ENCODE measurements around the gene CCND1. TPM values are rescaled to one million over a fixed set of nuclear protein-coding genes. Genes with fewer than 3 reads are reported as not detected.
A peak's percentile ranks its signal among the peaks of the same experiment; 100 is the strongest.

Gene CCND1
- total RNA-seq, 1 donor from 2014 or later, result 85.0 TPM

- Mint-ChIP-seq H3K9me3 (peaks cover 6% of the 10 kb centered on the region), H3K27me3 (ENCODE audit: insufficient read depth, low read depth) (peaks cover 6% of the 10 kb centered on the region), H3K4me3 (peak overlapping the region; percentile 74), H3K27ac (peak overlapping the region; percentile 95), H3K4me1 (peaks cover 51% of the 10 kb centered on the region), H3K36me3 (peaks cover 1% of the 10 kb centered on the region)
- no peak for TF ChIP-seq CTCF (IDR thresholded peaks at IDR 0.05)
- TF ChIP-seq EZH2phosphoT487 (IDR thresholded peaks at IDR 0.05), result no peak
- no peak for TF ChIP-seq EZH2 (IDR thresholded peaks at IDR 0.05)
- H3K9ac ChIP-seq, result no peak overlapping the region
- H3F3A ChIP-seq (ENCODE audit: low read depth), result peaks cover 4% of the 10 kb centered on the region
- no peaks in the 10 kb centered on the region for H3K9me3 ChIP-seq (ENCODE audit: low read depth)
- peak overlapping the region; percentile 53 for H3K4me2 ChIP-seq
- no peak overlapping the region for H3K4me3 ChIP-seq
- H2AFZ ChIP-seq (replicated peaks), result peak overlapping the region; percentile 38
- peak; percentile 37 for DNase-seq (ENCODE audit: low spot score)
- no peaks in the 10 kb centered on the region for H3K79me2 ChIP-seq (ENCODE audit: low read depth)
- no peaks in the 10 kb centered on the region for H3K36me3 ChIP-seq
- H3K27me3 ChIP-seq, result no peaks in the 10 kb centered on the region
- no peaks in the 10 kb centered on the region for H4K20me1 ChIP-seq (ENCODE audit: low read depth)
- peaks cover 24% of the 10 kb centered on the region for H3K4me1 ChIP-seq
- H3K27ac ChIP-seq, result no peak overlapping the region
Observed at GRCh38 chr11:69603111-69603836, 37.7 kb upstream of the CCND1 start.

- Mint-ChIP-seq H3K36me3 (peaks cover 5% of the 10 kb centered on the region), H3K27ac (peak overlapping the region; percentile 95), H3K4me3 (peak overlapping the region; percentile 74), H3K27me3 (ENCODE audit: insufficient read depth, low read depth) (peaks cover 6% of the 10 kb centered on the region), H3K9me3 (peaks cover 10% of the 10 kb centered on the region), H3K4me1 (peaks cover 51% of the 10 kb centered on the region)
- Histone ChIP-seq H3K27me3 (no peaks in the 10 kb centered on the region), H3K27ac (no peak overlapping the region), H3K9ac (no peak overlapping the region), H4K20me1 (ENCODE audit: low read depth) (no peaks in the 10 kb centered on the region), H3K4me1 (peaks cover 23% of the 10 kb centered on the region), H3K79me2 (ENCODE audit: low read depth) (no peaks in the 10 kb centered on the region), H2AFZ (replicated peaks) (no peak overlapping the region), H3K9me3 (ENCODE audit: low read depth) (no peaks in the 10 kb centered on the region), H3K4me3 (no peak overlapping the region), H3F3A (ENCODE audit: low read depth) (peaks cover 4% of the 10 kb centered on the region), H3K36me3 (no peaks in the 10 kb centered on the region), H3K4me2 (peak overlapping the region; percentile 53)
- no peak for TF ChIP-seq EZH2phosphoT487 (IDR thresholded peaks at IDR 0.05)
- TF ChIP-seq EZH2 (IDR thresholded peaks at IDR 0.05), result no peak
- no peak for TF ChIP-seq CTCF (IDR thresholded peaks at IDR 0.05)
- no peak for DNase-seq (ENCODE audit: low spot score)
Observed at GRCh38 chr11:69604055-69604454, 36.9 kb upstream of the CCND1 start.

GRCh38 chr11:69605737-69606526, 35.0 kb upstream of the CCND1 start:
- no peak for DNase-seq (ENCODE audit: low spot score)
- no peak overlapping the region for H3K4me3 ChIP-seq
- H3F3A ChIP-seq (ENCODE audit: low read depth), result no peaks in the 10 kb centered on the region
- H3K79me2 ChIP-seq (ENCODE audit: low read depth), result no peaks in the 10 kb centered on the region
- H3K27me3 Mint-ChIP-seq (ENCODE audit: insufficient read depth, low read depth), result peaks cover 7% of the 10 kb centered on the region
- no peak overlapping the region for H3K4me3 Mint-ChIP-seq
- no peak overlapping the region for H2AFZ ChIP-seq (replicated peaks)
- H3K27ac Mint-ChIP-seq, result peak overlapping the region; percentile 69
- peaks cover 43% of the 10 kb centered on the region for H3K4me1 Mint-ChIP-seq
- H3K27me3 ChIP-seq, result no peaks in the 10 kb centered on the region
- H3K9me3 Mint-ChIP-seq, result peaks cover 24% of the 10 kb centered on the region
- H3K27ac ChIP-seq, result no peak overlapping the region
- no peak for TF ChIP-seq EZH2 (IDR thresholded peaks at IDR 0.05)
- no peak for TF ChIP-seq CTCF (IDR thresholded peaks at IDR 0.05)
- TF ChIP-seq EZH2phosphoT487 (IDR thresholded peaks at IDR 0.05), result no peak
- H3K9ac ChIP-seq, result no peak overlapping the region
- H3K4me1 ChIP-seq, result peaks cover 17% of the 10 kb centered on the region
- H3K36me3 ChIP-seq, result no peaks in the 10 kb centered on the region
- H3K4me2 ChIP-seq, result no peak overlapping the region
- no peaks in the 10 kb centered on the region for H4K20me1 ChIP-seq (ENCODE audit: low read depth)
- peaks cover 5% of the 10 kb centered on the region for H3K36me3 Mint-ChIP-seq
- no peaks in the 10 kb centered on the region for H3K9me3 ChIP-seq (ENCODE audit: low read depth)

All from neural progenitor cell (in vitro differentiated cells).